K562 (cell line): ENCODE measurements around the gene GON7. TPM values are rescaled to one million over a fixed set of nuclear protein-coding genes. Genes with fewer than 3 reads are reported as not detected.

Source experiments
- ATAC-seq: fragments of 200-7000 bp; cut with Tn5 transposase; 3 replicates; pipeline ENCODE4 v1.9.1; 2020; ENCODE audit warnings: moderate library complexity
- BruUV-seq: library from RNA; stranded (reverse); fragments of 400-500 nt; replicated peaks from 2 replicates; lab custom pipeline; 2021; lab: Mats Ljungman, UMichigan
- CTCF ChIA-PET: fragments of 300-600 bp; formaldehyde crosslinking; extraction: SDS; loops from one replicate; lab custom pipeline; 2021; ENCODE audit warnings: low intra/inter-chr PET ratio; lab: Yijun Ruan, JAX
- POLR2A ChIA-PET: fragments of 300-600, 350-650 bp; sonication (Branson Sonifier 250); formaldehyde crosslinking; extraction: SDS; loops from one replicate; lab custom pipeline; 2021; ENCODE audit warnings: antibody characterized with exemption, inconsistent platforms; lab: Yijun Ruan, JAX
- DNase-seq, 4 experiments: peaks; one replicate each; pipeline versions ENCODE4 v3.0.0 to v3.0.0-alpha.2; 2011 to 2018; ENCODE audit warnings: low spot score in 3 of 4, mixed read lengths in 3 of 4; ENCODE audit errors: extremely low read depth in 1 of 4
- FAIRE-seq: peaks from 2 replicates; lab custom pipeline; 2011; peaks lifted over from hg19 to GRCh38; lab: Jason Lieb, UNC
- H2AFZ ChIP-seq: 2 replicates; pipeline ENCODE4 v1.6.0; 2011; ENCODE audit warnings: low read depth, low read length, control low read depth, inconsistent platforms
- H3K27ac ChIP-seq: fragments of 200-600 bp; 3 replicates; pipeline ENCODE4 v1.8.0; 2011; ENCODE audit warnings: low read depth, mild to moderate bottlenecking, control low read depth, inconsistent platforms, low read length, moderate library complexity, mixed read lengths; ENCODE audit errors: extremely low read depth
- H3K27me3 ChIP-seq, 2 experiments: fragments of 300-600 bp in 1 of 2; 2 replicates in 1 of 2; 3 replicates in 1 of 2; pipeline versions ENCODE4 v1.6.0 to v1.8.0; 2011; ENCODE audit warnings: inconsistent platforms in 2 of 2, low read length in 2 of 2, mild to moderate bottlenecking in 1 of 2, mixed read lengths in 1 of 2, moderate library complexity in 1 of 2; ENCODE audit not compliant: control insufficient read depth in 2 of 2, insufficient read depth in 2 of 2
- H3K36me3 ChIP-seq: fragments of 300-600 bp; 3 replicates; pipeline ENCODE4 v1.8.0; 2011; ENCODE audit warnings: mild to moderate bottlenecking, low read length, inconsistent platforms; ENCODE audit not compliant: control insufficient read depth, insufficient read depth
- H3K4me1 ChIP-seq, 2 experiments: fragments of 200-600 bp in 1 of 2; replicated peaks in 1 of 2; 2 replicates in 1 of 2; 3 replicates in 1 of 2; pipeline versions ENCODE4 v1.5.1 to v1.8.0; 2011; ENCODE audit warnings: inconsistent platforms in 2 of 2, low read length in 2 of 2, mild to moderate bottlenecking in 1 of 2, mixed read lengths in 1 of 2, moderate library complexity in 1 of 2; ENCODE audit not compliant: control insufficient read depth in 2 of 2, insufficient read depth in 2 of 2
- H3K4me2 ChIP-seq: 2 replicates; pipeline ENCODE4 v1.6.1; 2011; ENCODE audit warnings: low read length, control low read depth, inconsistent platforms, mixed read lengths; ENCODE audit not compliant: insufficient read depth
- H3K4me3 ChIP-seq: fragments of 200-600 bp; sonication (generic), shearing (Covaris generic); 2 replicates; pipeline ENCODE4 v1.5.1; 2016; ENCODE audit warnings: control low read depth, inconsistent platforms
- H3K79me2 ChIP-seq: fragments of 200-600 bp; 3 replicates; pipeline ENCODE4 v1.8.0; 2011; ENCODE audit warnings: low read length, inconsistent platforms; ENCODE audit not compliant: control insufficient read depth, insufficient read depth
- H3K9ac ChIP-seq, 2 experiments: 2 replicates each; pipeline versions ENCODE4 v1.6.0 to v1.6.1; 2011; ENCODE audit warnings: low read depth in 2 of 2, low read length in 2 of 2, control low read depth in 1 of 2, inconsistent platforms in 1 of 2, mild to moderate bottlenecking in 1 of 2, mixed read lengths in 1 of 2; ENCODE audit not compliant: insufficient read depth in 1 of 2
- H3K9me1 ChIP-seq: one replicate; pipeline ENCODE4 v1.6.0; 2011; ENCODE audit warnings: inconsistent platforms, mild to moderate bottlenecking, low read length, moderate library complexity; ENCODE audit not compliant: control insufficient read depth, insufficient read depth
- H3K9me3 ChIP-seq: replicated peaks from 2 replicates; pipeline ENCODE4 v1.5.1; 2011; ENCODE audit warnings: low read depth, low read length, inconsistent platforms; ENCODE audit not compliant: control insufficient read depth, insufficient read depth
- H4K20me1 ChIP-seq: replicated peaks from 2 replicates; pipeline ENCODE4 v1.6.1; 2011; ENCODE audit warnings: low read length, inconsistent platforms, mixed read lengths; ENCODE audit not compliant: control insufficient read depth, insufficient read depth
- BRD9 ChIP-seq: fragments of 450-650 bp; IDR thresholded peaks from 2 replicates; pipeline ENCODE4 v1.6.1; 2018; ENCODE audit warnings: low read depth; ENCODE audit not compliant: partially characterized antibody
- CHAMP1 ChIP-seq: fragments of 450-650 bp; IDR thresholded peaks from 2 replicates; pipeline ENCODE4 v1.6.1; 2016; ENCODE audit warnings: mild to moderate bottlenecking
- HINFP ChIP-seq: fragments of 450-650 bp; conservative IDR thresholded peaks from 2 replicates; pipeline ENCODE4 v1.6.1; 2016; ENCODE audit warnings: missing genetic modification characterization, low read depth, mild to moderate bottlenecking, control low read depth, missing compliant biosample characterization
- NFXL1 ChIP-seq: fragments of 450-650 bp; formaldehyde crosslinking; IDR thresholded peaks from 2 replicates; pipeline ENCODE4 v1.4.0; 2021; ENCODE audit warnings: mild to moderate bottlenecking
- POLR3A ChIP-seq: IDR thresholded peaks from 2 replicates; pipeline ENCODE4 v1.6.1; 2011; ENCODE audit warnings: borderline replicate concordance, mild to moderate bottlenecking, moderate library complexity; ENCODE audit not compliant: insufficient read length, insufficient read depth; ENCODE audit errors: extremely low read depth
- POLR3G ChIP-seq: IDR thresholded peaks from 2 replicates; pipeline ENCODE4 v1.6.1; 2011; ENCODE audit not compliant: insufficient read length, insufficient replicate concordance; ENCODE audit errors: extremely low read depth
- SIN3B ChIP-seq: fragments of 450-650 bp; IDR thresholded peaks from 2 replicates; pipeline ENCODE4 v1.6.1; 2017; ENCODE audit warnings: low read depth, mild to moderate bottlenecking, moderate library complexity
- TRIM28 ChIP-seq: fragments of 450-650 bp; IDR thresholded peaks from 2 replicates; pipeline ENCODE4 v1.6.1; 2017
- USF1 ChIP-seq: sonication (generic); formaldehyde crosslinking; IDR thresholded peaks from 2 replicates; pipeline ENCODE4 v1.9.0; 2022; ENCODE audit warnings: mild to moderate bottlenecking, missing genetic modification reagents
- ZFX ChIP-seq: sonication (generic); formaldehyde crosslinking; IDR thresholded peaks from 2 replicates; pipeline ENCODE4 v1.8.0; 2022; ENCODE audit warnings: mild to moderate bottlenecking, missing genetic modification reagents, moderate library complexity
- ZNF551 ChIP-seq: fragments of 250-450 bp; sonication (Bioruptor Pico); IDR thresholded peaks from 2 replicates; pipeline ENCODE4 v1.5.0; 2021; ENCODE audit warnings: mild to moderate bottlenecking, moderate library complexity
- ZNF644 ChIP-seq: fragments of 200-800 bp; sonication (Bioruptor generic); IDR thresholded peaks from 2 replicates; pipeline ENCODE4 v1.6.1; 2016; ENCODE audit warnings: low read depth, missing genetic modification characterization, missing compliant biosample characterization
- WGBS: fragments of 100-300 bp; shearing (Covaris generic); methylation state at CpG from one replicate; pipeline ENCODE4 v1.1.6; 2016; ENCODE audit warnings: low coverage, mixed read lengths; ENCODE audit not compliant: insufficient coverage; ENCODE audit errors: missing lambda C conversion rate; 5-methylcytosine and 5-hydroxymethylcytosine counted together
- in situ Hi-C: fragments of 300-500 bp; cut with MboI; formaldehyde crosslinking; loops from 4 replicates; pipeline ENCODE4 v1.15.0; 2018; ENCODE audit warnings: inconsistent platforms, mixed read lengths
- intact Hi-C: fragments of 100-400 bp; cut with micrococcal nuclease; formaldehyde crosslinking; loops from 2 replicates; pipeline ENCODE4 v1.14.2; 2022
- polyA plus RNA-seq, 8 experiments: library from polyadenylated mRNA; depleted of rRNA in 4 of 8; stranded (reverse) in 5 of 8; unstranded in 3 of 8; fragments of >200 nt; fragmentation: Nextera tagmentation in 2 of 8; fragmentation: Illumina TruSeq in 1 of 8; extraction: Ambion mirVana in 2 of 8; extraction: Trizol in 1 of 8; gene quantifications; 2 replicates each; pipeline versions ENCODE4 v1.2.1 to v1.2.3, GENCODE V29; 2011 to 2014; ENCODE audit warnings: inconsistent platforms in 1 of 8, missing spikeins in 1 of 8
- total RNA-seq, 7 experiments: library from RNA; depleted of rRNA in 6 of 7; stranded (reverse); fragments of >200 nt in 6 of 7; fragmentation: Illumina TruSeq in 2 of 7; extraction: Trizol in 2 of 7; gene quantifications; 2 replicates each; pipeline versions ENCODE4 v1.2.1 to v1.2.3, GENCODE V29; 2011 to 2021; ENCODE audit warnings: low replicate concordance in 1 of 7
- TF ChIP-seq, protein P1 (sequence below): fragments of 250-450 bp; sonication (Bioruptor Pico); IDR thresholded peaks from 2 replicates; pipeline ENCODE4 v1.8.0; 2021; ENCODE audit warnings: moderate library complexity, mild to moderate bottlenecking, inconsistent platforms
- TF ChIP-seq, protein P2 (sequence below): fragments of 450-650 bp; IDR thresholded peaks from 2 replicates; pipeline ENCODE4 v1.6.1; 2016; ENCODE audit warnings: borderline replicate concordance

GON7 gene
- total and polyA plus RNA-seq, 9 of the 15 experiments (the other 6 are each of a cell fraction or from before 2014, with no cell fraction given), result 13.7 to 34.0 (median 23.9) TPM

DNA sequence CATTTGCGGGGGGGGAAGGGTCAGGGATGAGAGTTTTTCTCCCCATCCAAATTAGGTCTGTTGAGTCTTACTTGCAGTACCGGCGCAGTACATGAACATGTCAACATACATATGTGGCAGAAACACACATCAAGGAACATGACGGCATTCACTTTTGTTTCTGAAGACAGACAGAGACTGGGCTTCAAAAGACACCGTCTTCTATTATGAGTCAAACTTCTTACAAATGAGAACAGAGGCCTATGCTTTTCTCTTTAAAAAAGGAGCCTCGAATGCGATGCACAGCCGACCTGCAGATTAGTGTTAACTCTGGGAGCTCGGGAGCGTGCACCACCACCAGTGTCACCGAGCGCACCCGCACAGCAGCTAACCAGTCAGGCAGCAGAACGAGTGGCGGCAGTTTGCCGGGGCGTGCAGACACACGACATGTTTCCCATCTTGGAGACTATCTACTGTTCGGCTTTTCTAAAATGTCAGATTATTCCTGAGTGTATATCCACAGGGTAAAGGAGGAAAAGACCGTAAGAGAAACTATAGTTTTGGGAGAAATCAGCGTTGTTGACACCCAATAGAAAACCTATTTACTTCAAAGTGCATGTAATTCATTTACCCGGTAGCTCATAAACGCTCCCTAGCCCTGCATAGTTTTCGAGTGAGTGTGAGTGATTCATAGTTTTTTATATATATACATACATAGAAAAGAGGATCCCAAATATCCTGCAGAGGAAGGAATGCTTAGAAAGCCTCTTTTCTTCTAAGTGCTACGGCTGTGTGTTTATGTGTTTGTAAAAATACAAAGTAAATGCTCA, 33.2 kb upstream of the GON7 start:
- no peak overlapping the region for H3K4me2 ChIP-seq
- peaks cover 15% of the 10 kb centered on the region; the same call in 2 of the 3 replicates for H3K36me3 ChIP-seq
- no peak overlapping the region for H3K9ac ChIP-seq
- DNase-seq (no peak), ATAC-seq (no peak), FAIRE-seq (no peak)
- no peak overlapping the region for H3K27ac ChIP-seq
- H3K9me1 ChIP-seq, result no peaks in the 10 kb centered on the region
- intact Hi-C loops, result loop anchor here (10.0 kb wide), 1 partner anchor 235 kb away; no protein-coding TSS in a partner anchor
- WGBS, result 89% methylated on average over 14 of the region's 25 CpGs
- no peaks in the 10 kb centered on the region for H3K79me2 ChIP-seq
- 0 out of 5 replicates have a peak, but pooled peaks cover 0 to 2% of the 10 kb centered on the region in 2 experiments for H3K27me3 ChIP-seq
- no peak overlapping the region for H2AFZ ChIP-seq
- no peaks in the 10 kb centered on the region for H3K4me1 ChIP-seq
- POLR2A ChIA-PET, result interaction anchor here (0.7 kb wide), 1 partner anchor 47 kb away, joined by 3 read pairs; no protein-coding TSS in a partner anchor
- no TSS peak for BruUV-seq
- no peaks in the 10 kb centered on the region for H3K9me3 ChIP-seq
- CTCF ChIA-PET, result no interaction called here
- H4K20me1 ChIP-seq, result no peaks in the 10 kb centered on the region
- no peak overlapping the region for H3K4me3 ChIP-seq
- in situ Hi-C loops, result loop anchor here (5.0 kb wide), 1 partner anchor 302 kb away; no protein-coding TSS in a partner anchor
- TF ChIP-seq ZNF551 (CRISPR knock-in tag) (no peak), BRD9 (no peak), NFXL1 (CRISPR knock-in tag) (no peak), CHAMP1 (no peak), HINFP (tag) (no peak), ZNF644 (no peak), POLR3A (no peak), USF1 (no peak), ZFX (CRISPR knock-in tag) (no peak), POLR3G (no peak), SIN3B (no peak), TRIM28 (no peak)
- TF ChIP-seq, protein P1, sequence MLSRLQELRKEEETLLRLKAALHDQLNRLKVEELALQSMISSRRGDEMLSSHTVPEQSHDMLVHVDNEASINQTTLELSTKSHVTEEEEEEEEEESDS (CRISPR knock-in tag), result no peak
- TF ChIP-seq, protein P2, sequence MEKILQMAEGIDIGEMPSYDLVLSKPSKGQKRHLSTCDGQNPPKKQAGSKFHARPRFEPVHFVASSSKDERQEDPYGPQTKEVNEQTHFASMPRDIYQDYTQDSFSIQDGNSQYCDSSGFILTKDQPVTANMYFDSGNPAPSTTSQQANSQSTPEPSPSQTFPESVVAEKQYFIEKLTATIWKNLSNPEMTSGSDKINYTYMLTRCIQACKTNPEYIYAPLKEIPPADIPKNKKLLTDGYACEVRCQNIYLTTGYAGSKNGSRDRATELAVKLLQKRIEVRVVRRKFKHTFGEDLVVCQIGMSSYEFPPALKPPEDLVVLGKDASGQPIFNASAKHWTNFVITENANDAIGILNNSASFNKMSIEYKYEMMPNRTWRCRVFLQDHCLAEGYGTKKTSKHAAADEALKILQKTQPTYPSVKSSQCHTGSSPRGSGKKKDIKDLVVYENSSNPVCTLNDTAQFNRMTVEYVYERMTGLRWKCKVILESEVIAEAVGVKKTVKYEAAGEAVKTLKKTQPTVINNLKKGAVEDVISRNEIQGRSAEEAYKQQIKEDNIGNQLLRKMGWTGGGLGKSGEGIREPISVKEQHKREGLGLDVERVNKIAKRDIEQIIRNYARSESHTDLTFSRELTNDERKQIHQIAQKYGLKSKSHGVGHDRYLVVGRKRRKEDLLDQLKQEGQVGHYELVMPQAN, result no peak
